ENCODE results near the gene ZNF524. TPM values are rescaled to one million over a fixed set of nuclear protein-coding genes. Genes with fewer than 3 reads are reported as not detected.

Gene ZNF524
- total and polyA plus RNA-seq, 4 donors = 12.6 to 62.5 (median 28.2) TPM

DNA sequence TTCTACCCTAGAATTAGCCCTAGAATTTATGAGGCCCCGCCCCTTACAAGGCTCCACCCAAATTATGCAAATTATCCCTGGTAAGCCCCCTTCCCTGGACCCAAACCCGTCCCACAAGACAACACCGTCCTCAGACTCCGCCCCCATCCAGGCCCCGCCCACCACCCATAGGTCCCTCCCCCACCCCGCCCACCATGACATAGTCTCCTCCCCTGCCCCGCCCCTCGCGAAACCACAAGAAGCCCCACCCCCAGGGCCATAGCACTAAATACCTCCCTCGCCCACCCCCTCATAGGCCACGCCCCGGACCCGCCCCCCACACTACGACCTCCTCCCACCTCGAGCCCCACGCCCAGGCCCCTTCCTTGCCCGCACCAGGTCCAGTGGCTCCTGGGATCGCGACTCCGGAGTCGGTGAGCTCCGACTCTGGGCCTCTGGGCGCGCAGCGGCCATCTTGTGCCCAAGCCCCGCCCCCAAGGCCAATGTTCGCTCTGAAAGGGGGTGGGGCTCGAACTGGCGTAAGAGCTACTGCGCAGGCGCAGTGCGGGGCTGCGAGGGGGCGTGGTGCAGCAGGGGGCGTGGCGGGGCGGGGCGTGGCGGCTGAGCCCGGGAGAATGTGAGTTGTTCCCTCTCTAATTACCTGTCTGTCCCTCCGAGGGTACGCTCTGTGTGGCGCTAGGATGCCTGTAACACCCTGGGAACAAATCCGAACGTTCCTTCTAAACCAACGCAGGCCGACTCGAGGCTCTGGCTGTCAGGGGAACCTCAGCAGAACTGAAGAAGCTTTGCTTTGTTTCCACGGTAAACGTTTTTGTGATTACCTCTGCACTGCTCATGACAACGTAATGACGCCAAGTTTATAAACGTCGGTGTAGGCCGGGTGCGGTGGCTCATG lies 24.3 kb downstream of the ZNF524 start, which contains the start of gene ZNF784:
TSS of gene ZNF784 (minus strand) at position 458 of the 895 bp plus-strand sequence. CDS start at position 453, 5 bp downstream.
- TF ChIP-seq, protein P1, sequence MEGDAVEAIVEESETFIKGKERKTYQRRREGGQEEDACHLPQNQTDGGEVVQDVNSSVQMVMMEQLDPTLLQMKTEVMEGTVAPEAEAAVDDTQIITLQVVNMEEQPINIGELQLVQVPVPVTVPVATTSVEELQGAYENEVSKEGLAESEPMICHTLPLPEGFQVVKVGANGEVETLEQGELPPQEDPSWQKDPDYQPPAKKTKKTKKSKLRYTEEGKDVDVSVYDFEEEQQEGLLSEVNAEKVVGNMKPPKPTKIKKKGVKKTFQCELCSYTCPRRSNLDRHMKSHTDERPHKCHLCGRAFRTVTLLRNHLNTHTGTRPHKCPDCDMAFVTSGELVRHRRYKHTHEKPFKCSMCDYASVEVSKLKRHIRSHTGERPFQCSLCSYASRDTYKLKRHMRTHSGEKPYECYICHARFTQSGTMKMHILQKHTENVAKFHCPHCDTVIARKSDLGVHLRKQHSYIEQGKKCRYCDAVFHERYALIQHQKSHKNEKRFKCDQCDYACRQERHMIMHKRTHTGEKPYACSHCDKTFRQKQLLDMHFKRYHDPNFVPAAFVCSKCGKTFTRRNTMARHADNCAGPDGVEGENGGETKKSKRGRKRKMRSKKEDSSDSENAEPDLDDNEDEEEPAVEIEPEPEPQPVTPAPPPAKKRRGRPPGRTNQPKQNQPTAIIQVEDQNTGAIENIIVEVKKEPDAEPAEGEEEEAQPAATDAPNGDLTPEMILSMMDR (IDR thresholded peaks at IDR 0.05; ENCODE audit: control extremely low read depth, extremely low read depth) = no peak
- 1% methylated on average over 41 to 56 of the region's 56 CpGs for WGBS, 2 donors
- DNase-seq = peak; percentile 96 to 97 (median 96)
- H3K27me3 ChIP-seq (ENCODE audit: control insufficient read depth in 3 of 3, insufficient read depth in 3 of 3, low read length in 2 of 3) = no peaks in the 10 kb centered on the region
- ATAC-seq (ENCODE audit: insufficient read depth, low FRiP score) = peak; percentile 91
- peak within 1 kb of the TSS; percentile 57 to 91 for H3K9ac ChIP-seq (ENCODE audit: insufficient read depth in 1 of 2, low read length in 2 of 2)
- H3K4me3 ChIP-seq = peak within 1 kb of the TSS; percentile 44
- peak within 1 kb of the TSS; percentile 86 to 96 for H3K27ac ChIP-seq (ENCODE audit: low read depth in 1 of 2, low read length in 1 of 2)
- no peaks in the 10 kb centered on the region for H3K9me3 ChIP-seq (ENCODE audit: control insufficient read depth in 4 of 4, insufficient read depth in 3 of 4, low read length in 3 of 4)
- peaks cover 3 to 19% (median 4%) of the 10 kb centered on the region in 4 donors for H3K36me3 ChIP-seq (ENCODE audit: control insufficient read depth in 4 of 4, insufficient read depth in 4 of 4, low read length in 4 of 4)
- peaks cover 3 to 24% (median 8%) of the 10 kb centered on the region in 5 donors for H3K4me1 ChIP-seq (ENCODE audit: control insufficient read depth in 5 of 5, insufficient read depth in 5 of 5, low read length in 5 of 5)

DNA sequence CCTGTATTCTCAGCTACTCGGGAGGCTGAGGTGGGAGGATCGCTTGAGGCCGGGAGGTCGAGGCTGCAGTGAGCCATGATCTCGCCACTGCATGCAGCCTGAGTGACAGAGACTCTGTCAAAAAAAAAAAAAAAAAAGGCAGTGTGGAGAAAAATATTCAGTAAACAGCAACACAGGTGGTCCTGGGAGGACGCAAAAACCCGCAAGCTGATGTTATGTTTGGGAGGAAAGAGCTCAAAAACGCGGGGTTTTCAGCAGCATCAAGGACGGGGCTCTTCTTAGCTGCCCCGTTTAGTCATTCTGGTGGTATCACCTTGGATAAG lies 24.9 kb downstream of the ZNF524 start:
- DNase-seq = no peak
- 43 to 49% methylated on average over 11 of the region's 11 CpGs for WGBS, 2 donors

DNA sequence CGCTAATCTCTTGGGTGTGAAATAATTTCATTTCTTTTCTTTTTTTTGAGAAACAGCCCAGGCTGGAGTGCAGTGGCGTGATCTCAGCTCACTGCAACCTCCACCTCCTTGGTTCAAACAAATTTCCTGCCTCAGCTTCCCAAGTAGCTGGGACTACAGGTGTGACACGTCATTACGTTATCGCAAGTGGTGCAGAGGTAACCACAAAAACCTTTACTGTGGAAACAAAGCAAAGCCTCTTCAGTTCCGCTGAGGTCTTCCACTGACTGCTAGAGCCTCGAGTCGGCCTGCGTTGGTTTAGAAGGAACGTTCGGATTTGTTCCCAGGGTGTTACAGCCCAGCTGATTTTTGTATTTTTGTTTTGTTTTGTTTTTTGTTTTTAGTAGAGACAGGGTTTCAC lies 26.3 kb downstream of the ZNF524 start:
- H3K9ac ChIP-seq (ENCODE audit: insufficient read depth in 1 of 2, low read length in 2 of 2) = no peak overlapping the region
- TF ChIP-seq, protein P1 (IDR thresholded peaks at IDR 0.05; ENCODE audit: control extremely low read depth, extremely low read depth) = no peak
- H3K27ac ChIP-seq (ENCODE audit: low read depth in 1 of 2, low read length in 1 of 2) = no peak overlapping the region
- 82 to 92% methylated on average over 11 of the region's 11 CpGs for WGBS, 2 donors
- no peak for ATAC-seq (ENCODE audit: insufficient read depth, low FRiP score)
- H3K27me3 ChIP-seq (ENCODE audit: control insufficient read depth in 3 of 3, insufficient read depth in 3 of 3, low read length in 2 of 3) = no peaks in the 10 kb centered on the region
- H3K36me3 ChIP-seq (ENCODE audit: control insufficient read depth in 4 of 4, insufficient read depth in 4 of 4, low read length in 4 of 4) = peaks cover 0 to 12% (median 2%) of the 10 kb centered on the region in 4 donors
- no peak for DNase-seq
- no peak overlapping the region for H3K4me3 ChIP-seq
- no peaks in the 10 kb centered on the region for H3K9me3 ChIP-seq (ENCODE audit: control insufficient read depth in 4 of 4, insufficient read depth in 3 of 4, low read length in 3 of 4)
- H3K4me1 ChIP-seq (ENCODE audit: control insufficient read depth in 5 of 5, insufficient read depth in 5 of 5, low read length in 5 of 5) = peaks cover 0 to 14% (median 3%) of the 10 kb centered on the region in 5 donors

More for the DNA sequence above, 24.9 kb downstream of the ZNF524 start:
- peaks cover 3 to 19% (median 4%) of the 10 kb centered on the region in 4 donors for H3K36me3 ChIP-seq (ENCODE audit: control insufficient read depth in 4 of 4, insufficient read depth in 4 of 4, low read length in 4 of 4)
- H3K9me3 ChIP-seq (ENCODE audit: control insufficient read depth in 4 of 4, insufficient read depth in 3 of 4, low read length in 3 of 4) = no peaks in the 10 kb centered on the region
- H3K9ac ChIP-seq (ENCODE audit: insufficient read depth in 1 of 2, low read length in 2 of 2) = peak overlapping the region in 1 of 2 donors; percentile 91
- TF ChIP-seq, protein P1 (IDR thresholded peaks at IDR 0.05; ENCODE audit: control extremely low read depth, extremely low read depth) = no peak
- H3K4me1 ChIP-seq (ENCODE audit: control insufficient read depth in 5 of 5, insufficient read depth in 5 of 5, low read length in 5 of 5) = peaks cover 0 to 18% (median 5%) of the 10 kb centered on the region in 5 donors
- ATAC-seq (ENCODE audit: insufficient read depth, low FRiP score) = no peak
- H3K27ac ChIP-seq (ENCODE audit: low read depth in 1 of 2, low read length in 1 of 2) = peak overlapping the region in 1 of 2 donors; percentile 45
- H3K27me3 ChIP-seq (ENCODE audit: control insufficient read depth in 3 of 3, insufficient read depth in 3 of 3, low read length in 2 of 3) = no peaks in the 10 kb centered on the region
- H3K4me3 ChIP-seq = peak overlapping the region; percentile 44

All from lung (tissue), 12 donors.